Activated CD4-positive, alpha-beta memory T cell treated with anti-CD3 and anti-CD28 coated beads, Interleukin-2, amount 10 ng/mL, durations not matched to agents 7 days and 5 days (primary cell): ENCODE data around the gene BLOC1S4. TPM values are rescaled to one million over a fixed set of nuclear protein-coding genes. Genes with fewer than 3 reads are reported as not detected.

Experiments
- CTCF ChIA-PET: fragments of 350-600 bp; sonication (Branson Sonifier 250); formaldehyde crosslinking; loops from one replicate; lab custom pipeline; 2021; ENCODE audit warnings: antibody characterized with exemption, inconsistent platforms; lab: Charles Lee
- POLR2A ChIA-PET: fragments of 350-600 bp; sonication (Branson Sonifier 250); formaldehyde crosslinking; loops from one replicate; lab custom pipeline; 2021; ENCODE audit warnings: antibody characterized with exemption; lab: Charles Lee
- DNase-seq: peaks from one replicate; pipeline ENCODE4 v3.0.0-alpha.2; 2020
- H3K27ac Mint-ChIP-seq: one replicate; pipeline ENCODE4 v1.8.0; 2021; ENCODE audit warnings: mild to moderate bottlenecking, mixed read lengths
- H3K27me3 Mint-ChIP-seq: one replicate; pipeline ENCODE4 v1.8.0; 2021; ENCODE audit warnings: mixed read lengths
- H3K36me3 Mint-ChIP-seq: one replicate; pipeline ENCODE4 v1.8.0; 2021; ENCODE audit warnings: low read depth, mixed read lengths
- H3K4me1 Mint-ChIP-seq: one replicate; pipeline ENCODE4 v1.8.0; 2021; ENCODE audit warnings: mixed read lengths
- H3K4me3 Mint-ChIP-seq: one replicate; pipeline ENCODE4 v1.8.0; 2021; ENCODE audit warnings: mild to moderate bottlenecking, mixed read lengths
- H3K9me3 Mint-ChIP-seq: one replicate; pipeline ENCODE4 v1.8.0; 2021; ENCODE audit warnings: mixed read lengths
- total RNA-seq, 2 experiments: library from RNA; stranded (reverse); gene quantifications; one replicate each; pipeline ENCODE4 v1.2.3, GENCODE V29; 2021

BLOC1S4 gene
- total RNA-seq, 2 experiments from 2014 or later, result 22.9 to 23.2 TPM

DNA sequence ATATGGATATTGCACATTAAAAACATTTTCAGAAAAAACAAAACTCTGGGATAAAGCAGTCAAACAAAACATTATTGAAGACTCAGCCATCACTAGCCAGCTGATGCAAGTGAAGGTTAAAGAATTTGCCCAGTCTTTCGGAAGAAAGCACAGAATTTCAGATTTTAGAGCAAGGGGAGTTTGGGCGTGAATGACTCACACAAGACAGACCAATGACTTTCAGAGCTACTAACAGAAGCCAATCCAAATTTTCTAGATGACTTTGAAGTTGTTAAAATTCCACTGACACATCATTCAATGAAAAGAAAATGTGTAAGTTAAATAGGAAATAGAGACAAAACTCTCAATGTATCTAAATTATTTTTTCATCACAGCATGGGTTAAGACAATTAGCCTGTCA lies 10.3 kb upstream of the BLOC1S4 start:
- peaks cover 79% of the 10 kb centered on the region for H3K36me3 Mint-ChIP-seq
- POLR2A ChIA-PET, result interaction anchor here (1.4 to 12.3 kb wide), 4 partner anchors 13 to 65 kb away, joined by 5 to 253 read pairs (median 117); partner anchors contain the start of genes MRFAP1 and S100P

DNA sequence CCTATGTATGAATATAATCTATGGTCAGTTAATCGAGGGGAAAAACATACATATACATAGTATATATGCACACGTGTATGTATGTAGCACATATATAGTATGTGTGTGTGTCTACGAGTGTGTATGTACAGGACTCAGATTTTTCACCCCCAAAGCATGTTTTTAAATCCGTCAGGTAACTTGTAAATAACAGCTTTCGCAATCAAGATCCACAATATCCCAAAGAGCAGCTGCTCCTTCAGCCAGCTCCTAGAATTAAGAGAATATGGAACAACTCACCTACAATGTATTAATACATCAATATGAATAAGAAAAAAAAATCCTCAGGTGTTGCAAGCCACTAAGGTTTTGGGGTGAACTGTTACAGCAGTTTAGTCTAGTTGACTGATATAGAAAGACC lies 9.8 kb upstream of the BLOC1S4 start:
- peaks cover 69% of the 10 kb centered on the region for H3K4me1 Mint-ChIP-seq
- H3K27ac Mint-ChIP-seq, result no peak overlapping the region
- ChIA-PET CTCF (interaction anchor here (0.6 to 5.6 kb wide), 10 partner anchors 10 to 193 kb away, joined by 3 to 62 read pairs (median 12); partner anchors contain the start of gene BLOC1S4), POLR2A (interaction anchor here (1.2 to 12.3 kb wide), 6 partner anchors 10 to 66 kb away, joined by 5 to 253 read pairs (median 10); partner anchors contain the start of genes BLOC1S4, MRFAP1 and S100P)
- no peak overlapping the region for H3K4me3 Mint-ChIP-seq
- peaks cover 77% of the 10 kb centered on the region for H3K36me3 Mint-ChIP-seq
- H3K27me3 Mint-ChIP-seq, result no peaks in the 10 kb centered on the region
- peaks cover 4% of the 10 kb centered on the region for H3K9me3 Mint-ChIP-seq
- no peak for DNase-seq

More for the DNA sequence above, 10.3 kb upstream of the BLOC1S4 start:
- no peak overlapping the region for H3K4me3 Mint-ChIP-seq
- no peak overlapping the region for H3K27ac Mint-ChIP-seq
- CTCF ChIA-PET, result interaction anchor here (1.8 to 5.6 kb wide), 4 partner anchors 9 to 31 kb away, joined by 7 to 41 read pairs (median 14); a partner anchor contains a TSS
- H3K4me1 Mint-ChIP-seq, result peaks cover 66% of the 10 kb centered on the region
- no peaks in the 10 kb centered on the region for H3K27me3 Mint-ChIP-seq
- peaks cover under 1% of the 10 kb centered on the region for H3K9me3 Mint-ChIP-seq
- no peak for DNase-seq

DNA sequence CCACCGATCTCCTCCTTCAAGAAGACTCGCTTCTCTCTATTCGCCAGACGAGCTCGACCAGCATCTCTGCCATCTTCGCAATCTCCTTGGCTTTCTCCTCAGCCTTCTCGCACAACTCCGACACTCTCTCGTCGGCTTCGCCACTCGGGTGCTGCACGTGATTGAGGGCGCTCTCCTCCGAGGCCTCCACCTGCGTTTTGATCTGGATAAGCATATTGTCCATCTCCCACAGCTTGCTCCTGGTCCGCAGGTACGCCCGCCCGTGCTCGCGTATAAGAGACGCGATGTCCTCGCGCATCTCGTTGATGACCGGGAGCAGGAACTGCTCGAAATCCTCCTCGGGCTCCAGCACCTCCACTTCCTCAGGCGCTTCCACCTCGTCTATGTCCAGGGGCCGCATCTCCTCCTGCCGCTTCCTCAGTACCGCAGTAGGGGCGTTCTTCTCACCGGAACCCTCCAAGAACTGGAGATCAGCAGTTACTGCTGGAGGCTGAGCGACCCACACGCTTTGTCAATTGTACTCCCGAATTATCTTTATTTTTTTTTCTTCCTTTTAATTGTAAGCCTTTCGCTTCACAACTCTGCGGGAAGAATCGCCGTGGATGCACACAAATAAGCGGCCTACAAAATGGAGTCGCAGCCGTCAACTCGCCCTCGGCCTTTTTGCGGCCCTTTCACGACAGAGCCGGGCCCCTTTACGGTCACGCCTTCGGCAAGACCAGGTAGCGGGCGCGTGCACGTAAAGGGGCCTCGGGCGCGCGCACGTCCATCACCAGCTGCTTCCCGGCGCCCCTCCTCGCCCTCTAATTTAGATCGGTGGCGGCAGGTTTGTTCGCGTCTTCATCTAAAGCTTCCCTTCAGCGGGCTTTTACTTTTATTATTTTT lies 6.5 kb upstream of the BLOC1S4 start, which contains the start of gene MRFAP1L1:
Gene MRFAP1L1 (minus strand): TSS at position 636 of the 885 bp plus-strand sequence. CDS start 236 bp downstream, at position 400.
- H3K27me3 Mint-ChIP-seq, result no peaks in the 10 kb centered on the region
- DNase-seq, result peak; percentile 98
- H3K27ac Mint-ChIP-seq, result peak within 1 kb of the TSS; percentile 97
- H3K36me3 Mint-ChIP-seq, result peaks cover 53% of the 10 kb centered on the region
- peaks cover 8% of the 10 kb centered on the region for H3K9me3 Mint-ChIP-seq
- CTCF ChIA-PET, result interaction anchor here (0.8 to 5.6 kb wide), 17 partner anchors 8 to 359 kb away, joined by 3 to 62 read pairs (median 4); partner anchors contain the start of genes GRPEL1, S100P and TBC1D14
- peaks cover 49% of the 10 kb centered on the region for H3K4me1 Mint-ChIP-seq
- H3K4me3 Mint-ChIP-seq, result peak within 1 kb of the TSS; percentile 99
- POLR2A ChIA-PET, result interaction anchor here (0.6 to 12.3 kb wide), 16 partner anchors 8 to 358 kb away, joined by 3 to 253 read pairs (median 4); partner anchors contain the start of genes GRPEL1, MAN2B2, MRFAP1 and S100P

DNA sequence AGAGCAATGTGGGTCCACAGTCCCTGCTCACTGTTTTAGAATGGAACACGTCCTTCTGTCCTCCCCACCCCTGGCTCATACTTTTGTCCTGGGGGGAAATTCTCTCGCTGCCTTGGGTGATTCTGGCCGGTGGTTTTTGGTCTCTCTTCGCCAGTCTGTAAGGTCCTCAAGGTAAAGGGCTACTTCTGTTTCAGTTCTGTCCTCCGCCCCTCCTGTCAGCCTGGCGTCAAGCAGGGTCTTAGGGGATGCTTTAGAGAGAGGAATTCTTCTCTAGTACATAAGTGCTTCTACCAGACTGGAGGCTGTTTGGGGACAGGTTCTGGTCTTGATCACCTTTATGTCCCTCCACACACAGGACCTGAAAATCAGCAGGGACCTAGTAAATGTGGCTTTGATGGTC lies 5.7 kb upstream of the BLOC1S4 start:
- DNase-seq, result no peak
- CTCF ChIA-PET, result interaction anchor here (0.8 to 5.6 kb wide), 12 partner anchors 9 to 182 kb away, joined by 3 to 62 read pairs (median 6); partner anchors contain the start of gene S100P
- peak overlapping the region; percentile 97 for H3K27ac Mint-ChIP-seq
- H3K27me3 Mint-ChIP-seq, result no peaks in the 10 kb centered on the region
- peak overlapping the region; percentile 99 for H3K4me3 Mint-ChIP-seq
- peaks cover 45% of the 10 kb centered on the region for H3K36me3 Mint-ChIP-seq
- POLR2A ChIA-PET, result interaction anchor here (0.6 to 12.3 kb wide), 13 partner anchors 8 to 357 kb away, joined by 3 to 253 read pairs (median 4); partner anchors contain the start of genes GRPEL1, MAN2B2, MRFAP1 and S100P
- peaks cover 8% of the 10 kb centered on the region for H3K9me3 Mint-ChIP-seq
- H3K4me1 Mint-ChIP-seq, result peaks cover 44% of the 10 kb centered on the region

DNA sequence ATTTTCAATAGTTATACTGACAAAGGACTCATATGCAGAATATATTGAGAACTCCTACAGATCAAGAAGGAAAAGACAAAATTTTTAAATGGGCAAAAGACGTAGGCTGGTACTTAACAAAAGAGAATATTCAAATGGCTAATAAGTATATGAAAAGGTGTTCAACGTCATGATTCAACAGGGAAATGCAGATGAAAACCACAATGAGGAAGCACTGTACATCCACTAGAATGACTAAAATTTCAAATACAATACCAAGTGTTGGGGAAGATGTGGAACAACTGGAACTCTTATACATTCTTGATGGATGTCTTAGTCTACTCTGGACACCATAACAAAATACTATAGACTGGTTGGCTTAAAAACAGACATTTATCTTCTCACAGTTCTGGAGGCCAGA lies 5.0 kb upstream of the BLOC1S4 start:
- Mint-ChIP-seq H3K27ac (no peak overlapping the region), H3K27me3 (no peaks in the 10 kb centered on the region), H3K36me3 (peaks cover 42% of the 10 kb centered on the region), H3K9me3 (peaks cover 8% of the 10 kb centered on the region), H3K4me1 (peaks cover 43% of the 10 kb centered on the region), H3K4me3 (no peak overlapping the region)
- ChIA-PET POLR2A (interaction anchor here (10.2 to 12.3 kb wide), 2 partner anchors 18 to 35 kb away, joined by 223 to 253 read pairs; partner anchors contain the start of gene S100P), CTCF (no interaction called here)
- DNase-seq, result no peak

DNA sequence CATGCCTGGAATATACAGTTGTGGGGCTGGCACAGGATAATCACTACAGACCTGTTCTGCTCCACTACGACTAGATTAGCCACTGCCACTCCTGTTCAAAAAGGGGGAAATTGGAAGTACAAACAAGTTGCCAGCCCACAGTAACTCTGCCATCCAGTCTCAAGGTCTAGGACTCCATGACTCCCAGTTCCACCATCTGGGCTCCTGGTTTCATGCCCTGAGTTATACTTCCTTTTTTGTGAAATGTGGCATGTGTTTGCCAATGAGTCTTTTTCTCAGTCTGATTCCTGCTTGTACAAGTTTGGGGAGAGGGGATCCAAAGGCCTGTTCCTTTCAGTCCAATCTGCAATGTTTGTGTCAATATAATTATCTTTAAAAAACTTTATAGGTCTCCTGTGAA lies 1.0 kb upstream of the BLOC1S4 start:
- Mint-ChIP-seq H3K9me3 (peaks cover 8% of the 10 kb centered on the region), H3K27ac (peak overlapping the region; percentile 40), H3K27me3 (no peaks in the 10 kb centered on the region), H3K4me3 (no peak overlapping the region), H3K36me3 (peaks cover 17% of the 10 kb centered on the region), H3K4me1 (peaks cover 39% of the 10 kb centered on the region)
- ChIA-PET POLR2A (interaction anchor here (1.5 to 6.7 kb wide), 4 partner anchors 10 to 194 kb away, joined by 3 to 84 read pairs (median 28); partner anchors contain the start of gene TBC1D14), CTCF (interaction anchor here (0.7 to 3.0 kb wide), 4 partner anchors 8 to 61 kb away, joined by 3 to 8 read pairs (median 4); no protein-coding TSS in a partner anchor)
- no peak for DNase-seq

DNA sequence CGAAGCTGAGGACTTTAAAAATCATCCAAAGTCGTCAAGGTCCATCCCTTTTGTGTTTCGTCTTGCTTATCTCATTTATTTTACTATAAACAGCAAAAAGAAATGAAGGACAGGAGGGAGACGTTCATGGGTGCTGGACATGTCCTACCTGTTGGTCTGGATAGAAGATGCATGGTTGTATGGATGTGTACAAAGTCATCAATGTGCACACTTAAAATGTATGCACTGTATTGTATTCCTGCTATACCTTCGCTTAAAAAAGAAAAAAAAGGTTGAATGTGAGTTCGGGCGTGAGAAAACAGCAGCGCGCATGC lies 313 bp upstream of the BLOC1S4 start:
- ChIA-PET POLR2A (interaction anchor here (1.5 to 6.7 kb wide), 11 partner anchors 7 to 352 kb away, joined by 3 to 84 read pairs (median 16); partner anchors contain the start of genes GRPEL1, KIAA0232, MRFAP1 and S100P), CTCF (interaction anchor here (1.0 to 5.6 kb wide), 6 partner anchors 9 to 259 kb away, joined by 3 to 145 read pairs (median 16); a partner anchor contains a TSS)
- peak overlapping the region; percentile 88 for H3K4me3 Mint-ChIP-seq
- H3K27me3 Mint-ChIP-seq, result no peaks in the 10 kb centered on the region
- peak overlapping the region; percentile 87 for H3K27ac Mint-ChIP-seq
- DNase-seq, result no peak
- H3K9me3 Mint-ChIP-seq, result peaks cover 7% of the 10 kb centered on the region
- H3K36me3 Mint-ChIP-seq, result peaks cover 17% of the 10 kb centered on the region
- peaks cover 38% of the 10 kb centered on the region for H3K4me1 Mint-ChIP-seq

DNA sequence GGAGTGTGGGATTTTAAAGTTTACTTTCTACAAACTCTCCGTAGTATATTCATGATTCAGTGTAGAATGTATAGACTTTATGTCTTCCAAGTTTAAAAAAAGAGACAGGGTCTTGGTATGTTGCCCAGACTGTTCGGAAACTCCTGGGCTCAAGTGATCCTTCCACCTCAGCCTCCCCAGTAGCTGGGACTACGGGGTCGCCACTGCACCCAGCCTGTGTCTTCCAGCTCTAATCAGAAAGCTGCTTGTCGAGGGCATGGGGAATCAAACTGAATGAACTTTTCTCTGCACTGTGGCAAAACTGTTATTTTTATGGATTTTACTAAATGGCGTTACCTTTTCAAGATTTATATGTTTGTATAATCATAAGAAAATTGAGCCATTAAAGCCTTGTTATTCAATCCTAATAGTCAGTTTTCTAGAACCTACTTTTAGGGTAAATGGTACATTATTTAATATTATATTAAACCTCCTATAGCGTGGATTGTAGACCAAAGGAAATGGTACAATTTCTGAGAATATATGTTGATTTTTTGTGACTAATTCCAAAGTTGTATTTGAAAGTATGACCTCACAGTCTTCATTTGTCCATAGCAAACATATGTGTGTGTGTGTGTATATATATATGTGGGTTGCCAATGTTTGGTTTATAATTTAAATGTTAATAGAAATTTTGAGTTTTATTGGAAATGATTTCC lies 1.1 kb downstream of the BLOC1S4 start:
- no peaks in the 10 kb centered on the region for H3K27me3 Mint-ChIP-seq
- H3K4me1 Mint-ChIP-seq, result peaks cover 36% of the 10 kb centered on the region
- peaks cover 4% of the 10 kb centered on the region for H3K9me3 Mint-ChIP-seq
- peak overlapping the region; percentile 88 for H3K4me3 Mint-ChIP-seq
- peak overlapping the region; percentile 87 for H3K27ac Mint-ChIP-seq
- DNase-seq, result no peak
- POLR2A ChIA-PET, result interaction anchor here (0.6 to 6.7 kb wide), 19 partner anchors 9 to 386 kb away, joined by 3 to 84 read pairs (median 9); partner anchors contain the start of genes GRPEL1, KIAA0232, MRFAP1 and S100P
- H3K36me3 Mint-ChIP-seq, result peaks cover 17% of the 10 kb centered on the region
- CTCF ChIA-PET, result interaction anchor here (0.7 to 5.6 kb wide), 21 partner anchors 8 to 353 kb away, joined by 3 to 145 read pairs (median 4); partner anchors contain the start of genes GRPEL1 and TADA2B

DNA sequence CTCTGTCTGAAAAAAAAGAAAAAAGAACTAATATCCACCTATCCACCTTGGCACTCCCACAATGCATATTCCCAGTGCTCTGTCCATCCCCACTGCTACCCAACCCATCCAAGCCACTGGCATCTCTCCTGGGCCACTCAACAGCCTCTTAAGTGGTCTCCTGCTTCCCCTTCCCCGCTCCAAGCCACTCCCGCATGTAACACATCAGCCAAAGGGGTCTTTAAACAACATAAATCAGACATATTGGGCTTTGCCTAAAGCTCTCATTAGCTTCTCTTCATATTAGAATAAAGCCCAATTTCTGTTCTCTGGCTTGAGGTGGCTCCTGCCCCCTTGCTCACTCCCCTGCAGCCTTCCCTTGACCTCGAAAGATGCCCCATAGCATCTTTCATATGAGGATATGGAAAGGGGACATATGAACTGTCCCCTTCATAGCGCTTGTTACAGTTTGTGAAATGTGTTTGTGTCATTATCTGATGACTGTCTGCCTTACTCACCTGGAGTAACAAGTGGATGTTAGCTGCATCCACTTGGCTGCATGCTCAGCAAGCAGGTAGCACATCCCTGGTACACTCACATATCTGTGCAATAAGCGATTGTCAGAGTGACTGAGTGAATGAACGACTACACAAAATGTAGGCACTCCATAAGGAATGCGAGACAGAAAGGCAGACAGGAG lies 3.1 kb downstream of the BLOC1S4 start:
- Mint-ChIP-seq H3K4me1 (peaks cover 33% of the 10 kb centered on the region), H3K4me3 (peak overlapping the region; percentile 6), H3K27me3 (no peaks in the 10 kb centered on the region), H3K36me3 (peaks cover 14% of the 10 kb centered on the region), H3K9me3 (no peaks in the 10 kb centered on the region), H3K27ac (no peak overlapping the region)
- CTCF ChIA-PET, result interaction anchor here (0.7 to 5.6 kb wide), 16 partner anchors 17 to 351 kb away, joined by 3 to 145 read pairs (median 4); partner anchors contain the start of genes GRPEL1 and MRFAP1
- DNase-seq, result no peak
- POLR2A ChIA-PET, result interaction anchor here (1.3 to 6.7 kb wide), 6 partner anchors 9 to 349 kb away, joined by 3 to 84 read pairs (median 10); partner anchors contain the start of genes GRPEL1, MRFAP1 and MRFAP1L1

DNA sequence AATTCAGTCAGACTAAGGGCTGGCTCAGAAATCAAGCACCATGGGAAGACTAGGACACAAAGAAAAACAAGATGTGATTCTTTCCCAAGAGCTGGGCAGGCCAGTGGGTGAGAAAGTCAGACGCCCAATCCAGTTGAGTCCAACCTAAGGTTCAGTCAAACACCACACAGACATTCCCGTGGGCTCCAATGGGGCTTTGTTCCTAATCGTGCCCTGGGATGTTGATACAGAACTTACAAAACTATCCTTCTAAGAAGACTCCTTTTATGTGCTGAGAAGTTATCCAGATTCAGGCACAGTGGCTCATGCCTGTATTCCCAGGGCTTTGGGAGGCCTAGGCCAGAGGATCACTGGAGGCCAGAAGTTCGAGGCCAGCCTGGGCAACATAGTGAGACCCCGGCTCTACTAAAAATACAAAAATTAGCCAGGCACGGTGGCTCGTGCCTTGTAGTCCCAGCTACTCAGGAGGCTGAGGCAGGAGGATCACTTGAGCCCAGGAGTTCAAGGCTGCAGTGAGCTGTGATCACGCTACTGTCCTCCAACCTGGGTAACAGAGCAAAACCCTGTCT lies 3.7 kb downstream of the BLOC1S4 start:
- CTCF ChIA-PET, result interaction anchor here (0.7 to 5.6 kb wide), 20 partner anchors 29 to 351 kb away, joined by 3 to 145 read pairs (median 4); partner anchors contain the start of genes GRPEL1 and MRFAP1
- H3K4me3 Mint-ChIP-seq, result no peak overlapping the region
- no peaks in the 10 kb centered on the region for H3K27me3 Mint-ChIP-seq
- DNase-seq, result no peak
- H3K36me3 Mint-ChIP-seq, result peaks cover 14% of the 10 kb centered on the region
- no peaks in the 10 kb centered on the region for H3K9me3 Mint-ChIP-seq
- POLR2A ChIA-PET, result interaction anchor here (1.0 to 6.7 kb wide), 6 partner anchors 10 to 348 kb away, joined by 3 to 84 read pairs (median 4); partner anchors contain the start of genes GRPEL1, MRFAP1 and MRFAP1L1
- no peak overlapping the region for H3K27ac Mint-ChIP-seq
- H3K4me1 Mint-ChIP-seq, result peaks cover 33% of the 10 kb centered on the region
